Stimulated activated CD8-positive, alpha-beta memory T cell treated with anti-CD3 and anti-CD28 coated beads, Interleukin-15, amount 100 ng/mL, for 24 hours (primary cell): ENCODE measurements around the gene CCDC57.
"Not testable (repeated sequence)": the region's sequence is repeated elsewhere in the genome, so short reads cannot be mapped to it uniquely, and the experiment has no call there.

Source experiments
- DNase-seq: peaks from one replicate; pipeline ENCODE4 v3.0.0-alpha.2; 2020; ENCODE audit warnings: low read depth

Gene CCDC57

DNA sequence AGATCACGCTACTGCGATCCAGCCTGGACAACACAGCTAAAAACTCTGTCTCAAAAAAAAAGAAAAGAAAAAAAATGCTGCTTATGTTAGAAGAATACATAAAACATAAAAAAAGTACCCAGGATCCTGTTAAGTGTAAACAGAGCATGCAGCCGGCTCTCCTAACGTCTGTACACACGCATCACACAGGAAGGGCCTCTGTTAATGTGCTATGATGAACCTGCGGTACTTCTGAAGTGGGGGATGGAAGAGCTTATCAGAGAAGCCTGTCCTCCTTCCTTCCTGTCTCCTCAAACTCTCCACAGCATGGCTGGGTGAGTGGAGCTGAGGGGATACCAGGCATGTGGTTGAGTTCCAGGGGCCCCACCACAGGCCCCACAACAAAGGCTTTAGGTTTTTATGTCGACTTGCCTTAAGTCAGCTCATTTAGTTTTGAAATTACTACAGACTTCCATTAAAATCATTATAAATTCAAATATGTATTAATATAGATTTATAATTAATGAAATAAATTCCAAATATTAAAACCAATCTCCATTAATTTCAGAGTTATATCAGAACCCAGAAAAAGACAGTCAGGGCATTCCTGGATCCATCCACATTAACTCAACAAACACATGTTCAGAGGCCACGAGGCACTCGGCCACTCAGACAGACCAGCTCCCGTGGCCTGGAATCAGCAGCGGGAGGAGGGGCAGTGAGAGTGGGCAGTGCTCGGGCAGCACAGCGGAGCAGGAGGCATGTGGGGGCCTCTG is 11.7 kb downstream of the CCDC57 start:
- no peak for DNase-seq

DNA sequence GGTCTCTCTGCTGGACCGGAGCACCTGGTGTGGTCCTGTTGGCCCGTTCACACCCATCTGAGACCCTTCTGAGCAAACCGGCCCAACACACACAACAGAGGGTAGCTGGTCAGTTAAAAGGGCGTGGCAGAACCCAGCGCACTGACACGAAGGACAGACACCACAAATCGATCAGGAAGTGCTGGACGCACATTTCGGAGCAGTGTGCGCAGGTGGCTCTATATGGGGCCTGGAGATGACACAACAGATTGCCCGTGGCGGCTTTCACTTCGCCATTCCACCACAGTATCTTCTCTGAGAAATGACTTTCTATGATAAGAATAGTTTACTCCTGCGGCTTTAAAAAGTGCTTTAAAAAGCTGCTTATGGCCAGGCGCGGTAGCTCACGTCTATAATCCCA is 12.5 kb downstream of the CCDC57 start:
- no peak for DNase-seq

DNA sequence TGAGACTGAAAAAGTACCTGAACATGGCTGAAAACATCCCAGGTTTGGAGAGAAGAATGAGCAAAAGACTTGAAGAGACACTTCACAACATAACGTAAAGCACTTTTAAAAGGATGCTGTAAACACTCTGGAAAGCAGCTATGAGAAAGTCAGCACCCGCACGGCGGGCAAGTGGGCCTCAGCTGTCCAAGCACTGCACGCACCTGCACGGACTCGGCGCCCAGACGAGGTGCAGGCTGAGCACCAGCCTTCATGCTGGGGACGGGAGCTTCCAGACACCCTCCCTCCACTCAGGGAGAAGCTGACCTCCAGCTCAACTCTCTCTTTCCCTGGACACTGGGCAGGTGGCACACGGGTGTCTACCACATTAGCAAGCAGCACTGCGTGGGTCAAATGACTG is 13.1 kb downstream of the CCDC57 start:
- DNase-seq, result no peak

DNA sequence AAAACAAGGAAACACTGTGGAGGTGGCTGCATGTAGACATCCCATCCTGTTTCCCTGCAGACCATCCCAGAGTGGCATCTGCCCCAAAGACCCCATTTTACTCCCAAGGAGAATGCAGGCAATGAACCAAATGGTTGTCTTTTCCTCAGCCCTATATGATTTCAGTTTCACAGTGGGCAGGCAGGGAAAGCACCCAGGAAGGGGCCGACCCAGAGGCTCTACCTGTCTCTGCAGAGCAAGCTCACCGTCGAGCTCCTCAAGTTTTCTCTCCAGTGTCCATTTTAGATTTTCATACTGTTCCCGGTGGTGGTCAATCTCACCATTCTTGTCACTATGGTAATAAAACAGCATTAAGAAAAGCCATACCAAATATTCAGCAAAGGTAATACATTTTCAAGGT is 14.6 kb downstream of the CCDC57 start:
- no peak for DNase-seq

DNA sequence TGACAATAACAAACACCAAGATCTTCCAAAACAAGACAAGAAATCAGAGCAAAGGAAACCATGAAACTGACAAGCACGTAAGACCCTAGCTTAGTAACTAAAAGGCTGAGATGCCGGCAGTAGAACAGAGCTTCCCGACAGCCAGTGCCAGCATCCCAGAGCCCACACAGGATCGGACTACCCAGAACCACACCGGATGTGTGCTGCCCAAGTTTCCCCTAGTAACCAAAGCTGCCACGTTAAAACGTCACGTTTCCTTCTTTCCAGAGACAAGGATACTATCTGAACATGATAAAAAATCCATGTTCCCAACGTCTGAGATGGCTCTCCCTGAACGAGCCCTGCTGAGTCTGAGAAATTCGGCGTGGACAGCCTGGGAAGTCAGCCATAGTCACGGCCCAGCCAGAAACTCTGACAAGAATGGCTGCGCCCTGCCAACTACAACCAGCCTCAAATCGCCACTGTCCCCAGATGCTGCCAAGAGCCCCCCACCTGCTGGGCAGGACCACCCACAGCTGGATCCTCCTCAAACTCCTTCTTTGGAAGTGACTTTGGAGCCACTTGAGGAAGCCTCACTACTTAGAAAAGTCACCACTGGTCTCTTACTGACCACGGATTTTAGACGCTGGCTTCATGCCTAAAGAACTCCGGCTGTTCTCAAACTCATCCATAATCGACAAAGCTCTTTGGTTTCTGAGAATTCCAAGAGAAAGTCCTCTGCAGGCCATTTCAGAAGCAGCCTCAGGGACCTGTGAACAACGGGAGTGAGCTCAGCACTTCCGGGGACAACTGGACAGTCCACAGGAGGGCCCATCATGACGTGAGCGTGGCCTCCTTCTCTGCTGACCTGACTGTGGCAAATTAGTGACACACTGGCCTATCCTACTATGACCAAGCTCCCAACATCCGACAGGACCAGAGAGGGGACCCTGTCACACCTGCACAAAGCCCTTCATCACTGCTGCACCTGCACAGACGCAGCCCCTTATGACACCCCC is 16.7 kb downstream of the CCDC57 start:
- no peak for DNase-seq

GRCh38 chr17:82194765-82195164 is 17.9 kb downstream of the CCDC57 start:
- no peak for DNase-seq

GRCh38 chr17:82193520-82194220 is 19.0 kb downstream of the CCDC57 start:
- DNase-seq, result no peak

DNA sequence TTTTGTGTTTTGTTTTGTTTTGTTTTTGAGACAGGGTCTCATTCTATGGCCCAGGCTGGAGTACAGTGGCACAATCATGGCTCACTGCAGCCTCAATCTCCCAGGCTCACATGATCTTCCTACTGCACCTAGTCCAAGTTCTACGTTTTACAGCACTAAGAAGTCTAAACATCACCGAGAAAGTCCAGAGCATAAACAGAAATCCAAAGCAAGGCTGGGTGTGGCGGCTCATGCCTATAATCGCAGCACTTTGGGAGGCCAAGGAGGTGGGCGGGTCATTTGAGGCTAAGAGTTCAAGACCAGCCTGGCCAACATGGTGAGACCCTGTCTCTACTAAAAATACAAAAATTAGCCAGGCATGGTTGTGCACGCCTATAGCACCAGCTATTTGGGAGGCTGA is 19.6 kb downstream of the CCDC57 start:
- DNase-seq, result not testable (repeated sequence)

DNA sequence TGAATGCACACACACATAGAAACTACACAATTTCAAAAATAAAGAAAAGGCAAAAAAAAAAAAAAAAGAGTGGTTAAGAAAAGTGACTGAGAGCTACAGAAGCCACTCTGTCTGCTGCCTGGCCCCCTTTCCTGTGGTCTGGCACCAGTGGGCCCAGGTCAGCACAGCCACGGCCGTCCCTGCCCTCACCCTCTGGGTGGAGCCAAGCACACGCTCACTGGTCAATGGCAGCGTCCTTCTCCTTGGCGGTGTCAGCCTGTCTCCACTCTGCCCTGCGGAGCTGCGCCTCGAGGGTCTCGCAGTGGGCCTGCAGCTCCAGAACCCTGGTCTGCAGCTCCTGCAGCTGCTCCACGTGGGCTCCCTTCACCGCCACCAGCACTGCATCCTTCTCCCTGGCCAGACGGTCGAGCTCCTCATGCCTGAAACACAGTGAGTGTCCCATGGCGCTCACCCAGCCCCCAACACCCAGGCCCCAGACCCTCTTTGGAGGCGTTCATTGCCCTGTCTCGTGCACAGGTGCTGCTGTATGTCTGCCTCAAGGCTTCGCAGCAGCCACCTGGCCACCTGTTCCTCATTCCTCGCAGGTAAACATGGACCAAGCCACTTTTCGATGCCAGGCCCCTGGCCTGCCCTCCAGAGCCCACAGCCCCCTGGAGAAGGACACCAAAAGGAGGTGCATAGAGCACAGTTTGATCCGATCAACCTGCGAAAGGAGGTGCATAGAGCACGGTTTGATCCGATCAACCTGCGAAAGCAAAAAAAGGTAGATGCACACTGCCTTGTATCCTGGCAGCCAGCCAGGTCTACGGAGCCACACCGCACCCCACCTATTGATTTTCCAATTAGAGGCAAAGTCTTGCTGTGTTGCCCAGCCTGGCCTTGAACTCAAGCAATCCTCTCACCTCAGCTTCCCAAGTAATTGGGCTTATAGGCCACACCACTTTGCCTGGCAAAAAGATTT is 24.4 kb downstream of the CCDC57 start:
- no peak for DNase-seq

GRCh38 chr17:82187500-82187899 is 25.1 kb downstream of the CCDC57 start:
- DNase-seq, result no peak

DNA sequence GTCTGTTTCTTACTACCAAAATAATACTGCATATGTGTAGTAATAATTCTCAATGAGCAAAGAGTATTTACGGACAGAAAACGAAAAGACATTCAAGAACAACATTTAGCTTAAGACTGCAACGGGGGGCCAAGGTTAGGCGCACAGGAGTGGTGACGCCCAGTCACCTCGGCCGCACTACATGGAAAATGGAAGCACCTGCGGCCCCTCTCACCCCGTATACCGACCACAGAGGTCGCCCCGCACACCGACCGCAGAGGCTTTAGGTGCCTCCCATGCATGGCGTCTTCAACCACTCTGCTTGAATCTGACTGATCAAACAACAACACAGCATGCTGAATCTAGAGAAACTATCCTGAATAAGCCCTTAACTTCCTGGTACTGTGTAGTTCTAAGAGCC is 26.4 kb downstream of the CCDC57 start:
- no peak for DNase-seq

DNA sequence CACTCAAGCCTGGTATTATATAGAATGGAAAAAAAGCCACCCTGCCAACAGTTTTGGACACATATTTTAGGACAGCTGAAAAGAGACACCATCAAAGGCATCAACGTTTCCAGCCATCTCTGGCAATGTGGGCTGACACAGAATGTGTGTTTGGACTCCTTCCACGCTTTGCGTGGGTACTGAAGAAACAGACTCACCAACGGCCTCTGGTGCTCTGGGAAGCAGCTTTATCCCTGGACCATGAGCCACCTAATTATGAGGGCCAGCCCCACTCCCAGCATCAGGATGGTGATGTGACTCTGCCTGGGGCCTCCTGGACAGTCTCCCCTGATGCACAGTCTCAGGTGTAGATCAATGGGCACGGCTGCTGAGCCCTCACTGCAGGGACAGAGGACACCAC is 27.9 kb downstream of the CCDC57 start:
- DNase-seq, result no peak

- no peak for DNase-seq
Measured at GRCh38 chr17:82180776-82181528, 31.7 kb downstream of the CCDC57 start.

GRCh38 chr17:82179946-82180475 is 32.6 kb downstream of the CCDC57 start:
- no peak for DNase-seq

DNA sequence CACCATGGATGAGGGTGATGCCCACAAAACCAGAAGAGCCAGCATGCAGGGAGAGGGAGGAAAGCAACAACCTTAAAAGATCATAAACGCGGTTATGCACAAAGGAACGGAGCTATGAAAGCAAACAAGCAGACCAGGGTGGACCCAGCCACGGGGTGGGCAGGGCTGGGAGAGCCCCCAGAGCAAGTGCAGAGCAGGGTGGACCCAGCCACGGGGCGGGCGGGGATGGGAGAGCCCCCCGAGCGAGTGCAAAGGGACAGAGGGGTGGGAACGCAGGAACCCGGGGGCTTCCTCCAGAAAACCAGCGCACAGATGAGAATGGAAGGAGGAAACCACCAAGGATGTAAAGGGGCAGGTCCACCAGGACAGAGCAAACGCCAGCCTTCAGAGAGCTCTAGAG is 33.2 kb downstream of the CCDC57 start:
- DNase-seq, result no peak

GRCh38 chr17:82178499-82179261 is 34.0 kb downstream of the CCDC57 start:
- DNase-seq, result no peak

DNA sequence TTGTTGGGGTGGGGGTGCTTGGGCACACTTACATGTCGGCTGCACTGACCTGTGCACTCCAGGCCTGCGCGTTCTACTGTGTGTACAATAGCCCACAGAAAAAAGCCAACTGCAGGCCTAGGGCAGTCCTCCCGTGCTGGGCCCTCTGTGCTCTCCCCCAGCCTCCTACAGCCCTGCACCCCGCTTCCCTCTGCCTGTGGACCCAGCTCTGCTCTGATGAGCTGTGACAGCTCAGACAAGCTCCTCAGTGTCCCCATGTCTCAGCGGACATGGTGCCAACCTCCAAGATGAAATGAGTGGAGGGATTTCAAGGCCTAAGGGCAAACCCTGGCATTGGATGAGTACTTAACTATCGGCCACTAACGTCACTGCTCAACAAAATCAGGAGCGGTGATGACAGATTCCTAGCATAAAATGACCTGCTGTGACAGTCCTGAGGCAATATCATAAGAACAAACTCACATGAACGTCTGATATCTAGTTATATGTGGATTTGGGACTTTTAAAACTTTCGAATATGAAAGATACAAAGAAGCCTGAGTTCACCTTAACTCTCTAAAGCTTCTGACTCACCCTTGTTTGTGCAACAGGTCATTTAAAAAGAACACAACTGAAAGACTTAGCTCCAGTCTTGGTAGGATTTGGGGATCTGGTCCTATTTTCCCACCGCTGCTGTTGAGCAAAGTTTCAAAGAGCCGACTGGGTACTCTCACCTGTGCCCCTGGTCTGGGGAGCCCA is 34.7 kb downstream of the CCDC57 start:
- no peak for DNase-seq

- DNase-seq, result no peak
Measured at GRCh38 chr17:82177276-82177675, 35.4 kb downstream of the CCDC57 start.

- DNase-seq, result no peak
Measured at GRCh38 chr17:82175951-82176350, 36.7 kb downstream of the CCDC57 start.
